HCT116 (cell line): ENCODE measurements around the gene BAIAP2L2. TPM values are rescaled to one million over a fixed set of nuclear protein-coding genes. Genes with fewer than 3 reads are reported as not detected.

Source experiments
- ATAC-seq: fragments of 200-7000 bp; cut with Tn5 transposase; 2 replicates; pipeline ENCODE4 v1.9.1; 2020; ENCODE audit warnings: mild to moderate bottlenecking, moderate library complexity
- BruUV-seq: library from RNA; stranded (reverse); fragments of 400-500 nt; replicated peaks from 2 replicates; lab custom pipeline; 2021; lab: Mats Ljungman, UMichigan
- CTCF ChIA-PET: fragments of 300-600 bp; sonication (Branson Sonifier 250); formaldehyde crosslinking; loops from one replicate; lab custom pipeline; 2021; ENCODE audit warnings: antibody characterized with exemption; lab: Charles Lee
- POLR2A ChIA-PET: fragments of 300-600, 350-600 bp; sonication (Branson Sonifier 250); formaldehyde crosslinking; loops from one replicate; lab custom pipeline; 2021; ENCODE audit warnings: antibody characterized with exemption; lab: Charles Lee
- RAD21 ChIA-PET, 2 experiments: fragments of 300-600 bp; sonication (Branson Sonifier 250); formaldehyde crosslinking; loops; one replicate each; lab custom pipeline; 2023; ENCODE audit warnings: low total read pairs in 2 of 2; ENCODE audit not compliant: uncharacterized antibody in 2 of 2, unreplicated experiment in 2 of 2, low non-redundant PET in 1 of 2; lab: Charles Lee
- DNase-seq: peaks from one replicate; pipeline ENCODE4 v3.0.0-alpha.2; 2010; ENCODE audit warnings: low read depth, low spot score
- H2AFZ ChIP-seq: fragments of 200-600 bp; shearing (Covaris generic), sonication (generic); 2 replicates; pipeline ENCODE4 v1.6.1; 2017; ENCODE audit warnings: low read depth, mixed run types, mixed read lengths, antibody characterized with exemption, low read length; ENCODE audit not compliant: poor library complexity, severe bottlenecking
- H3K27ac ChIP-seq: 2 replicates; pipeline ENCODE4 v1.5.1; 2012; ENCODE audit warnings: low read depth, low read length
- H3K27me3 ChIP-seq: fragments of 200-600 bp; sonication (generic); 2 replicates; pipeline ENCODE4 v1.6.1; 2016; ENCODE audit warnings: mixed run types, low read length, mixed read lengths; ENCODE audit not compliant: insufficient read depth
- H3K36me3 ChIP-seq, 2 experiments: fragments of 200-500 bp in 1 of 2; fragments of 200-600 bp in 1 of 2; sonication (Bioruptor generic) in 1 of 2; sonication (generic) in 1 of 2; 2 replicates each; pipeline versions ENCODE4 v1.5.1 to v1.6.1; 2014 to 2016; ENCODE audit warnings: low read length in 2 of 2, inconsistent platforms in 1 of 2, mixed read lengths in 1 of 2, mixed run types in 1 of 2; ENCODE audit not compliant: insufficient read depth in 2 of 2, control insufficient read depth in 1 of 2
- H3K4me1 ChIP-seq, 2 experiments: fragments of 200-600 bp in 1 of 2; sonication (generic) in 1 of 2; 2 replicates each; pipeline versions ENCODE4 v1.5.1 to v1.6.1; 2012 to 2017; ENCODE audit warnings: low read length in 2 of 2, inconsistent platforms in 1 of 2, mild to moderate bottlenecking in 1 of 2, mixed read lengths in 1 of 2, mixed run types in 1 of 2, moderate library complexity in 1 of 2; ENCODE audit not compliant: insufficient read depth in 2 of 2, control insufficient read depth in 1 of 2
- H3K4me2 ChIP-seq: fragments of 200-600 bp; sonication (generic); 2 replicates; pipeline ENCODE4 v1.6.1; 2017; ENCODE audit warnings: mixed run types, low read length, mixed read lengths
- H3K4me3 ChIP-seq, 2 experiments: fragments of 200-600 bp in 1 of 2; sonication (generic) in 1 of 2; replicated peaks in 1 of 2; 2 replicates each; pipeline ENCODE4 v1.5.1; 2011 to 2016; ENCODE audit warnings: low read length in 2 of 2, control low read depth in 1 of 2, low read depth in 1 of 2, mild to moderate bottlenecking in 1 of 2, mixed read lengths in 1 of 2, mixed run types in 1 of 2
- H3K79me2 ChIP-seq: fragments of 200-600 bp; sonication (generic); 2 replicates; pipeline ENCODE4 v1.6.1; 2017; ENCODE audit warnings: mild to moderate bottlenecking, mixed run types, low read length, moderate library complexity, mixed read lengths; ENCODE audit not compliant: insufficient read depth
- H3K9ac ChIP-seq: fragments of 200-600 bp; sonication (generic); 2 replicates; pipeline ENCODE4 v1.6.1; 2016; ENCODE audit warnings: low read length, mixed read lengths
- H3K9me2 ChIP-seq: fragments of 200-600 bp; sonication (generic), shearing (Covaris generic); 2 replicates; pipeline ENCODE4 v1.6.1; 2017; ENCODE audit warnings: mixed run types, mild to moderate bottlenecking, moderate library complexity; ENCODE audit not compliant: insufficient read depth
- H3K9me3 ChIP-seq, 2 experiments: fragments of 200-500 bp in 1 of 2; fragments of 200-600 bp in 1 of 2; sonication (Bioruptor generic) in 1 of 2; sonication (generic) in 1 of 2; 2 replicates each; pipeline ENCODE4 v1.6.1; 2014 to 2017; ENCODE audit warnings: low read length in 2 of 2, mixed read lengths in 2 of 2, inconsistent platforms in 1 of 2, low read depth in 1 of 2, mild to moderate bottlenecking in 1 of 2, mixed run types in 1 of 2, moderate library complexity in 1 of 2; ENCODE audit not compliant: control insufficient read depth in 1 of 2, insufficient read depth in 1 of 2
- H4K20me1 ChIP-seq: fragments of 200-600 bp; sonication (generic), shearing (Covaris generic); 2 replicates; pipeline ENCODE4 v1.6.1; 2017; ENCODE audit warnings: mixed run types, mild to moderate bottlenecking, moderate library complexity; ENCODE audit not compliant: insufficient read depth
- ATF3 ChIP-seq: IDR thresholded peaks from 2 replicates; pipeline ENCODE4 v1.6.1; 2012
- CBX3 ChIP-seq: IDR thresholded peaks from 2 replicates; pipeline ENCODE4 v1.6.1; 2012; ENCODE audit warnings: low read depth
- CEBPB ChIP-seq: IDR thresholded peaks from 2 replicates; pipeline ENCODE4 v1.6.1; 2012; ENCODE audit warnings: low read depth
- EZH2 ChIP-seq: fragments of 200-600 bp; sonication (generic); IDR thresholded peaks from 2 replicates; pipeline ENCODE4 v1.6.1; 2017; ENCODE audit warnings: antibody characterized with exemption, mixed run types
- EZH2phosphoT487 ChIP-seq: fragments of 200-600 bp; IDR thresholded peaks from 2 replicates; pipeline ENCODE4 v1.6.1; 2018; ENCODE audit warnings: antibody characterized with exemption, borderline replicate concordance
- FOSL1 ChIP-seq: IDR thresholded peaks from 2 replicates; pipeline ENCODE4 v1.6.1; 2012; ENCODE audit warnings: low read depth
- JUND ChIP-seq: IDR thresholded peaks from 2 replicates; pipeline ENCODE4 v1.6.1; 2012
- POLR2AphosphoS5 ChIP-seq: IDR thresholded peaks from 2 replicates; pipeline ENCODE4 v1.6.1; 2011; ENCODE audit warnings: mild to moderate bottlenecking, low read depth, low read length, moderate library complexity
- RAD21 ChIP-seq: IDR thresholded peaks from 2 replicates; pipeline ENCODE4 v1.6.1; 2012; ENCODE audit warnings: low read depth, mild to moderate bottlenecking
- REST ChIP-seq: IDR thresholded peaks from 2 replicates; pipeline ENCODE4 v1.6.1; 2012; ENCODE audit warnings: low read depth
- SIN3A ChIP-seq: IDR thresholded peaks from 2 replicates; pipeline ENCODE4 v1.6.1; 2012; ENCODE audit warnings: low read depth
- SP1 ChIP-seq: IDR thresholded peaks from 2 replicates; pipeline ENCODE4 v1.6.1; 2012; ENCODE audit warnings: low read depth
- SRF ChIP-seq: IDR thresholded peaks from 2 replicates; pipeline ENCODE4 v1.6.1; 2012; ENCODE audit warnings: low read depth
- YY1 ChIP-seq: IDR thresholded peaks from 2 replicates; pipeline ENCODE4 v1.6.1; 2011; ENCODE audit warnings: low read length, low read depth, moderate library complexity, mild to moderate bottlenecking; ENCODE audit not compliant: insufficient replicate concordance; ENCODE audit errors: extremely low read depth
- ZNF274 ChIP-seq: fragments of 200-500 bp; sonication (Bioruptor generic); IDR thresholded peaks from 2 replicates; pipeline ENCODE4 v1.6.1; 2014; ENCODE audit warnings: mild to moderate bottlenecking, low read depth, low read length, inconsistent platforms
- intact Hi-C: fragments of 100-400 bp; cut with micrococcal nuclease; formaldehyde crosslinking; loops from 2 replicates; pipeline ENCODE4 v1.10.0; 2022
- total RNA-seq: library from RNA; stranded (reverse); gene quantifications from one replicate; pipeline ENCODE4 v1.2.1, GENCODE V29; 2021; ENCODE audit not compliant: unreplicated experiment
- TF ChIP-seq, protein P1 (sequence below): IDR thresholded peaks from 2 replicates; pipeline ENCODE4 v1.6.1; 2012
- TF ChIP-seq, protein P2 (sequence below): IDR thresholded peaks from 2 replicates; pipeline ENCODE4 v1.6.1; 2011; ENCODE audit warnings: mild to moderate bottlenecking, low read length, moderate library complexity; ENCODE audit not compliant: insufficient replicate concordance; ENCODE audit errors: extremely low read depth

Gene BAIAP2L2
- total RNA-seq, 1 experiment from 2014 or later = 1.0 TPM

- Histone ChIP-seq H3K9me3 (no peaks in the 10 kb centered on the region), H3K27me3 (no peaks in the 10 kb centered on the region), H3K27ac (no peak overlapping the region), H3K79me2 (no peaks in the 10 kb centered on the region), H3K9me2 (no peaks in the 10 kb centered on the region), H3K36me3 (no peaks in the 10 kb centered on the region), H3K4me3 (no peak overlapping the region), H4K20me1 (no peaks in the 10 kb centered on the region), H3K4me1 (peaks cover 0 to 4% of the 10 kb centered on the region in 2 experiments; a peak in 1 of 4 replicates), H2AFZ (no peak overlapping the region), H3K9ac (no peak overlapping the region), H3K4me2 (no peak overlapping the region)
- POLR2A ChIA-PET = no interaction called here
- ATAC-seq = no peak
- RAD21 ChIA-PET = no interaction called here
- TF ChIP-seq, protein P1, sequence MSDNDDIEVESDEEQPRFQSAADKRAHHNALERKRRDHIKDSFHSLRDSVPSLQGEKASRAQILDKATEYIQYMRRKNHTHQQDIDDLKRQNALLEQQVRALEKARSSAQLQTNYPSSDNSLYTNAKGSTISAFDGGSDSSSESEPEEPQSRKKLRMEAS = no peak
- TF ChIP-seq JUND (no peak), FOSL1 (no peak), ATF3 (no peak), EZH2phosphoT487 (no peak), RAD21 (no peak), YY1 (no peak), CEBPB (no peak), CBX3 (no peak), SIN3A (no peak), ZNF274 (no peak), POLR2AphosphoS5 (no peak), SP1 (no peak), EZH2 (no peak), REST (no peak), SRF (no peak)
- TF ChIP-seq, protein P2, sequence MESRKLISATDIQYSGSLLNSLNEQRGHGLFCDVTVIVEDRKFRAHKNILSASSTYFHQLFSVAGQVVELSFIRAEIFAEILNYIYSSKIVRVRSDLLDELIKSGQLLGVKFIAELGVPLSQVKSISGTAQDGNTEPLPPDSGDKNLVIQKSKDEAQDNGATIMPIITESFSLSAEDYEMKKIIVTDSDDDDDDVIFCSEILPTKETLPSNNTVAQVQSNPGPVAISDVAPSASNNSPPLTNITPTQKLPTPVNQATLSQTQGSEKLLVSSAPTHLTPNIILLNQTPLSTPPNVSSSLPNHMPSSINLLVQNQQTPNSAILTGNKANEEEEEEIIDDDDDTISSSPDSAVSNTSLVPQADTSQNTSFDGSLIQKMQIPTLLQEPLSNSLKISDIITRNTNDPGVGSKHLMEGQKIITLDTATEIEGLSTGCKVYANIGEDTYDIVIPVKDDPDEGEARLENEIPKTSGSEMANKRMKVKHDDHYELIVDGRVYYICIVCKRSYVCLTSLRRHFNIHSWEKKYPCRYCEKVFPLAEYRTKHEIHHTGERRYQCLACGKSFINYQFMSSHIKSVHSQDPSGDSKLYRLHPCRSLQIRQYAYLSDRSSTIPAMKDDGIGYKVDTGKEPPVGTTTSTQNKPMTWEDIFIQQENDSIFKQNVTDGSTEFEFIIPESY = no peak
- no TSS peak for BruUV-seq
- intact Hi-C loops = no loop called here
- CTCF ChIA-PET = no interaction called here
- no peak for DNase-seq
These were observed 23.5 kb downstream of the BAIAP2L2 start for GRCh38 chr22:38086942-38087341.
